ENCODE data around the gene SNURF. TPM values are rescaled to one million over a fixed set of nuclear protein-coding genes. Genes with fewer than 3 reads are reported as not detected.

Gene SNURF
- total RNA-seq, 1 donor from 2014 or later = 17.8 TPM

DNA sequence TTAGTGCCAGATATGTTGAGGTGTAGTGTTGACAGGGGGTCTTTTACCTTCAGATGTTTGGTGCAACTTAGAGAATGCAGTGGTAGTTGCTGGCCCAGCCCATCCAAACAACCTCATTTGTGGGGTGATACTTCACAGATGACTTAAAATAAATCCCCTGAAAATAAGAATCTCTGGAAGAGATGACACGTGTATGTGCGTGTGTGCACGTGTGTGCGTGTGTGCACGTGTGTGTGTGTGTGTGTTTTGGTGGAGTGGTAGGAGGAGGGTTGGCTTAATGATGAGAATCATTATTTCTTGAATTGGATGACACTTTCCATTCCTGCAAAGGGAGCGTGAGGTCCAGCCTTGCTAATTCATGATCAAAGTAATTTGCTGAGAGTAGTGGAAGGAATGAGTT lies 31.9 kb downstream of the SNURF start:
- no peaks in the 10 kb centered on the region for H3K27me3 Mint-ChIP-seq (ENCODE audit: low read depth)
- H3K36me3 Mint-ChIP-seq (ENCODE audit: low read depth) = peaks cover 11% of the 10 kb centered on the region
- DNase-seq (ENCODE audit: low spot score) = no peak
- no peak overlapping the region for H3K4me3 Mint-ChIP-seq (ENCODE audit: unreplicated experiment)
- TF ChIP-seq, protein P1, sequence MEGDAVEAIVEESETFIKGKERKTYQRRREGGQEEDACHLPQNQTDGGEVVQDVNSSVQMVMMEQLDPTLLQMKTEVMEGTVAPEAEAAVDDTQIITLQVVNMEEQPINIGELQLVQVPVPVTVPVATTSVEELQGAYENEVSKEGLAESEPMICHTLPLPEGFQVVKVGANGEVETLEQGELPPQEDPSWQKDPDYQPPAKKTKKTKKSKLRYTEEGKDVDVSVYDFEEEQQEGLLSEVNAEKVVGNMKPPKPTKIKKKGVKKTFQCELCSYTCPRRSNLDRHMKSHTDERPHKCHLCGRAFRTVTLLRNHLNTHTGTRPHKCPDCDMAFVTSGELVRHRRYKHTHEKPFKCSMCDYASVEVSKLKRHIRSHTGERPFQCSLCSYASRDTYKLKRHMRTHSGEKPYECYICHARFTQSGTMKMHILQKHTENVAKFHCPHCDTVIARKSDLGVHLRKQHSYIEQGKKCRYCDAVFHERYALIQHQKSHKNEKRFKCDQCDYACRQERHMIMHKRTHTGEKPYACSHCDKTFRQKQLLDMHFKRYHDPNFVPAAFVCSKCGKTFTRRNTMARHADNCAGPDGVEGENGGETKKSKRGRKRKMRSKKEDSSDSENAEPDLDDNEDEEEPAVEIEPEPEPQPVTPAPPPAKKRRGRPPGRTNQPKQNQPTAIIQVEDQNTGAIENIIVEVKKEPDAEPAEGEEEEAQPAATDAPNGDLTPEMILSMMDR (IDR thresholded peaks at IDR 0.05) = no peak
- peaks cover 31% of the 10 kb centered on the region for H3K9me3 Mint-ChIP-seq (ENCODE audit: low read depth)
- peaks cover 5% of the 10 kb centered on the region for H3K4me1 Mint-ChIP-seq (ENCODE audit: low read depth)
- H3K27ac Mint-ChIP-seq (ENCODE audit: unreplicated experiment) = no peak overlapping the region

Other genes with a start within 250 kb of the SNURF start
- gene SNRPN, start within 50 bp of the SNURF start, total RNA-seq = 93.8 to 99.5 TPM (median 97.4 TPM) in 3 replicates